H9 (cell line): ENCODE results near the gene PRR23E. TPM values are rescaled to one million over a fixed set of nuclear protein-coding genes. Genes with fewer than 3 reads are reported as not detected.

ENCODE experiments used
- DNase-seq: peaks from one replicate; pipeline ENCODE4 v3.0.0-alpha.2; 2017
- H2AFZ ChIP-seq: one replicate; pipeline ENCODE4 v1.6.1; 2013; ENCODE audit warnings: mild to moderate bottlenecking, low read length, control low read depth, moderate library complexity
- H2AK5ac ChIP-seq: 2 replicates; pipeline ENCODE4 v1.6.1; 2013; ENCODE audit warnings: low read length, control low read depth, mixed read lengths; ENCODE audit not compliant: insufficient read length
- H2BK120ac ChIP-seq: one replicate; pipeline ENCODE4 v1.6.1; 2013; ENCODE audit warnings: low read depth, mild to moderate bottlenecking, low read length, control low read depth, inconsistent platforms; ENCODE audit not compliant: poor library complexity, severe bottlenecking
- H2BK12ac ChIP-seq: 2 replicates; pipeline ENCODE4 v1.6.1; 2013; ENCODE audit warnings: low read length, control low read depth, mixed read lengths, low read depth; ENCODE audit not compliant: insufficient read length
- H2BK15ac ChIP-seq: 2 replicates; pipeline ENCODE4 v1.6.1; 2013; ENCODE audit warnings: low read depth, low read length, control low read depth
- H2BK20ac ChIP-seq: one replicate; pipeline ENCODE4 v1.6.1; 2013; ENCODE audit warnings: low read depth, mild to moderate bottlenecking, low read length, control low read depth, inconsistent platforms; ENCODE audit not compliant: poor library complexity, severe bottlenecking
- H2BK5ac ChIP-seq: 2 replicates; pipeline ENCODE4 v1.6.1; 2013; ENCODE audit warnings: low read length, control low read depth, mixed read lengths; ENCODE audit not compliant: insufficient read length
- H3K14ac ChIP-seq: 2 replicates; pipeline ENCODE4 v1.6.1; 2013; ENCODE audit warnings: low read length, control low read depth; ENCODE audit not compliant: insufficient read depth
- H3K18ac ChIP-seq: 2 replicates; pipeline ENCODE4 v1.6.1; 2013; ENCODE audit warnings: low read depth, mild to moderate bottlenecking, mixed read lengths, low read length, control low read depth; ENCODE audit not compliant: insufficient read length
- H3K23ac ChIP-seq: 2 replicates; pipeline ENCODE4 v1.6.1; 2013; ENCODE audit warnings: low read length, control low read depth, mixed read lengths, low read depth; ENCODE audit not compliant: insufficient read length
- H3K23me2 ChIP-seq: 2 replicates; pipeline ENCODE4 v1.6.1; 2013; ENCODE audit warnings: low read depth, mild to moderate bottlenecking, mixed read lengths, low read length, control low read depth; ENCODE audit not compliant: insufficient read length, poor library complexity, severe bottlenecking
- H3K27ac ChIP-seq: 2 replicates; pipeline ENCODE4 v1.5.1; 2013; ENCODE audit warnings: low read length, control low read depth, mixed read lengths, low read depth; ENCODE audit not compliant: insufficient read length
- H3K27me3 ChIP-seq: 2 replicates; pipeline ENCODE4 v1.6.1; 2013; ENCODE audit warnings: low read length, control low read depth, inconsistent platforms; ENCODE audit not compliant: insufficient read depth
- H3K4ac ChIP-seq: 2 replicates; pipeline ENCODE4 v1.6.1; 2013; ENCODE audit warnings: low read depth, mild to moderate bottlenecking, control low read depth, inconsistent platforms, low read length, moderate library complexity
- H3K4me1 ChIP-seq: 2 replicates; pipeline ENCODE4 v1.6.1; 2013; ENCODE audit warnings: low read length, control low read depth, inconsistent platforms; ENCODE audit not compliant: insufficient read depth
- H3K4me2 ChIP-seq: 2 replicates; pipeline ENCODE4 v1.6.1; 2013; ENCODE audit warnings: low read length, control low read depth, mixed read lengths; ENCODE audit not compliant: insufficient read length, insufficient read depth
- H3K56ac ChIP-seq: 2 replicates; pipeline ENCODE4 v1.6.1; 2013; ENCODE audit warnings: low read depth, mild to moderate bottlenecking, mixed read lengths, low read length, control low read depth; ENCODE audit not compliant: insufficient read length
- H3K79me1 ChIP-seq: 2 replicates; pipeline ENCODE4 v1.6.1; 2013; ENCODE audit warnings: low read depth, mild to moderate bottlenecking, moderate library complexity, low read length, control low read depth, inconsistent platforms; ENCODE audit not compliant: insufficient read depth, poor library complexity, severe bottlenecking
- H3K79me2 ChIP-seq: 2 replicates; pipeline ENCODE4 v1.6.1; 2013; ENCODE audit warnings: low read length, control low read depth, inconsistent platforms; ENCODE audit not compliant: insufficient read depth
- H3K9ac ChIP-seq: 2 replicates; pipeline ENCODE4 v1.6.1; 2013; ENCODE audit warnings: low read length, control low read depth, mixed read lengths; ENCODE audit not compliant: insufficient read length; ENCODE audit errors: extremely low read depth
- H3K9me3 ChIP-seq: one replicate; pipeline ENCODE4 v1.6.1; 2013; ENCODE audit warnings: low read depth, low read length, inconsistent platforms; ENCODE audit not compliant: control insufficient read depth
- H3T11ph ChIP-seq: one replicate; pipeline ENCODE4 v1.6.1; 2013; ENCODE audit warnings: mild to moderate bottlenecking, low read length, control low read depth, inconsistent platforms
- H4K20me1 ChIP-seq: one replicate; pipeline ENCODE4 v1.6.1; 2013; ENCODE audit not compliant: control insufficient read depth, insufficient read length, insufficient read depth
- H4K5ac ChIP-seq: 2 replicates; pipeline ENCODE4 v1.6.1; 2013; ENCODE audit warnings: low read depth, mild to moderate bottlenecking, mixed read lengths, low read length, control low read depth; ENCODE audit not compliant: insufficient read length
- H4K8ac ChIP-seq: replicated peaks from 2 replicates; pipeline ENCODE4 v1.6.1; 2013; ENCODE audit warnings: low read length, control low read depth, mixed read lengths, low read depth; ENCODE audit not compliant: insufficient read length
- H4K91ac ChIP-seq: 2 replicates; pipeline ENCODE4 v1.6.1; 2013; ENCODE audit warnings: low read depth, mild to moderate bottlenecking, moderate library complexity, mixed read lengths, low read length, control low read depth; ENCODE audit not compliant: insufficient read length
- H3K27ac Mint-ChIP-seq, 3 experiments: 2 replicates in 2 of 3; 3 replicates in 1 of 3; pipeline ENCODE4 v1.8.0; 2020 to 2021; ENCODE audit warnings: mixed read lengths in 3 of 3, mild to moderate bottlenecking in 1 of 3, moderate library complexity in 1 of 3
- H3K27me3 Mint-ChIP-seq: 2 replicates; pipeline ENCODE4 v1.8.0; 2021; ENCODE audit warnings: low read depth, mild to moderate bottlenecking, moderate library complexity, mixed read lengths
- H3K36me3 Mint-ChIP-seq, 3 experiments: 2 replicates in 2 of 3; 3 replicates in 1 of 3; pipeline ENCODE4 v1.8.0; 2020 to 2021; ENCODE audit warnings: low read depth in 3 of 3, mixed read lengths in 3 of 3; ENCODE audit not compliant: insufficient read depth in 1 of 3
- H3K4me1 Mint-ChIP-seq, 2 experiments: 2 replicates each; pipeline ENCODE4 v1.8.0; 2020; ENCODE audit warnings: mixed read lengths in 2 of 2
- H3K4me3 Mint-ChIP-seq, 2 experiments: 2 replicates in 1 of 2; 3 replicates in 1 of 2; pipeline ENCODE4 v1.8.0; 2020 to 2021; ENCODE audit warnings: mild to moderate bottlenecking in 2 of 2, mixed read lengths in 2 of 2, moderate library complexity in 1 of 2
- H3K9me3 Mint-ChIP-seq, 2 experiments: 2 replicates in 1 of 2; 3 replicates in 1 of 2; pipeline ENCODE4 v1.8.0; 2020; ENCODE audit warnings: mild to moderate bottlenecking in 2 of 2, mixed read lengths in 2 of 2, moderate library complexity in 1 of 2
- CTCF ChIP-seq: fragments of 200-600 bp; sonication (generic); conservative IDR thresholded peaks from 3 replicates; pipeline ENCODE4 v1.8.0; 2021; ENCODE audit warnings: antibody characterized with exemption, mild to moderate bottlenecking
- WGBS: extraction: QIAGEN DNeasy Blood & Tissue Kit; methylation state at CpG from one replicate; pipeline ENCODE4 v1.1.7; 2013; ENCODE audit warnings: missing lambda C conversion rate, low lambda C conversion rate, mixed read lengths; ENCODE audit not compliant: insufficient read length; ENCODE audit errors: extremely low coverage; 5-methylcytosine and 5-hydroxymethylcytosine counted together
- total RNA-seq: library from RNA; stranded (reverse); gene quantifications from 2 replicates; pipeline ENCODE4 v1.2.1, GENCODE V29; 2021

The PRR23E gene
- total RNA-seq, 1 experiment from 2014 or later = not detected

DNA sequence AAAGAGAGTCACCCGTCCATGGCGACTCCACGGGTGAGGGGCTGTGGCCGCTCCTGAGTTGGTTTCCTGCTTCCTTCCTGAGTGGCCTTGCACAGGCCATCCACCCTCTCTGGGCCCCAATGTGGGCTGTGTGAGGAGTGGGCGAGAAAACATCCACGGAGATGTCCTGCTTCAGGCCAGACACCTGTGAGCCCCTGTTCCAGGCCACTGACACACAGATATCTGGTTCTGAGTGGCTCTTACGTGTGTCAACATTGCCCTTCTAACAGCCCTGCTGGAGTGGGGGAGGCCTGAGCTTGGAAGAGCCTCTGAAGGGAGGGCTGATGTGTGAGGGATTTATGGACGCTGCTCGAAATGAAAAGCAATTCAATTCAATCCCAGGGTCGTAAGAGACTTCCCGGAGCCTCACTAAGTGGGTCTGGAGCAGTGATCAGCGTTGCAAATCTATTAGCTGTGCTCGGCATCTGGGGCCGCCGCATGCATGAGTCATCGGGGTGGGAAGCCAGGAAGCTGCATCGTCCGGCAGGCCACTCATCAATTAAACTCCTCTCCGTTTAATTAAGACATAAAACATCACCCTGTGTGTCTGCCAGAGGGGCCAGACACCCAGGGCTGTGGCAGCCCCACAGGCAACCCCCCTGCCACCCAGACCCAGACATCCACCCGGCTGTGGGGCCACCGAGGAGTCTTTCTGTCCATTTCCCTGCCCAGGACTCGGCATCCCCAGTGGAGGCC lies 20.0 kb upstream of the PRR23E start:
- H3K4me2 ChIP-seq = no peak overlapping the region
- no peak overlapping the region for H2AFZ ChIP-seq

More for the DNA sequence above, 20.0 kb upstream of the PRR23E start:
- peak; percentile 45 for DNase-seq
- Histone ChIP-seq H3K27ac (no peak overlapping the region), H3K14ac (peak overlapping the region; percentile 5; the same call in 1 of the 2 replicates), H2AK5ac (no peak overlapping the region), H3K79me2 (no peaks in the 10 kb centered on the region), H3K4me1 (no peaks in the 10 kb centered on the region; the same call in 1 of the 2 replicates), H4K5ac (no peak overlapping the region), H3K79me1 (no peaks in the 10 kb centered on the region), H2BK120ac (no peak overlapping the region), H3K9ac (no peak overlapping the region), H2BK5ac (no peak overlapping the region), H4K8ac (no peak overlapping the region), H4K20me1 (no peaks in the 10 kb centered on the region), H3K23me2 (no peaks in the 10 kb centered on the region), H3K27me3 (no peaks in the 10 kb centered on the region), H3K23ac (no peak overlapping the region), H2BK15ac (no peak overlapping the region), H3K9me3 (no peaks in the 10 kb centered on the region), H3K56ac (no peak overlapping the region), H3T11ph (no peak overlapping the region), H3K18ac (no peak overlapping the region), H4K91ac (no peak overlapping the region), H3K4ac (no peak overlapping the region), H2BK20ac (no peak overlapping the region), H2BK12ac (no peak overlapping the region)
- Mint-ChIP-seq H3K9me3 (peaks cover 0 to 4% of the 10 kb centered on the region in 2 experiments; a peak in 3 of 5 replicates), H3K27me3 (peaks cover 8% of the 10 kb centered on the region), H3K4me3 (no peak overlapping the region), H3K4me1 (peaks cover 3 to 13% of the 10 kb centered on the region in 2 experiments; a peak in 3 of 4 replicates), H3K27ac (peak overlapping the region in 1 of 3 experiments; percentile 96; a peak in 1 of 7 replicates), H3K36me3 (no peaks in the 10 kb centered on the region)
- TF ChIP-seq CTCF = no peak
- WGBS = no CpG with 5 or more reads among the region's 22 CpGs
